PC-9 (cell line): ENCODE data around the gene B3GALT6.

ENCODE experiments used
- EZH2 ChIP-seq: fragments of 200-600 bp; sonication (generic); IDR thresholded peaks from 2 replicates; pipeline ENCODE4 v1.8.0; 2017; ENCODE audit warnings: antibody characterized with exemption, low read depth
- TF ChIP-seq, protein P1 (sequence below): fragments of 200-600 bp; sonication (generic); conservative IDR thresholded peaks from 2 replicates; pipeline ENCODE4 v1.6.1; 2017; ENCODE audit warnings: mixed run types, antibody characterized with exemption, mild to moderate bottlenecking, moderate library complexity

DNA sequence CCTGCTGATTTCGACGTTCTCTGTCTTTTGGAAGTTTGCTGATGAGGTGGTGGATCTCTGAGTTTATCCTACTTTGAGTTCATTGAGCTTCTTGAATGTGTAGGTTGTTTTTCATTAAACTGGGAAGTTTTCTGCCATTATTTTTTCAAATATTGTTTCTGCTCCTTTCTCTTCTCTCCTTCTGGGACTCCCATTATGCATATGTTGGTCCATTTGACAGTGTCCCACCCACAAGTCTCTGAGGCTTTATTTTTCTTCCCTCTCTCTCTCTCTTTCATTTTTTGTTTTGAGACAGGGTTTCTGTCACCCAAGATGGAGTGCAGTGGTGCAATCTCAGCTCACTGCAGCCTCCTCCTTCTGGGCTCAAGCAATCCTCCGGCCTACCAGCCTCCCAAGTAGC, 37.3 kb upstream of the B3GALT6 start:
- TF ChIP-seq, protein P1, sequence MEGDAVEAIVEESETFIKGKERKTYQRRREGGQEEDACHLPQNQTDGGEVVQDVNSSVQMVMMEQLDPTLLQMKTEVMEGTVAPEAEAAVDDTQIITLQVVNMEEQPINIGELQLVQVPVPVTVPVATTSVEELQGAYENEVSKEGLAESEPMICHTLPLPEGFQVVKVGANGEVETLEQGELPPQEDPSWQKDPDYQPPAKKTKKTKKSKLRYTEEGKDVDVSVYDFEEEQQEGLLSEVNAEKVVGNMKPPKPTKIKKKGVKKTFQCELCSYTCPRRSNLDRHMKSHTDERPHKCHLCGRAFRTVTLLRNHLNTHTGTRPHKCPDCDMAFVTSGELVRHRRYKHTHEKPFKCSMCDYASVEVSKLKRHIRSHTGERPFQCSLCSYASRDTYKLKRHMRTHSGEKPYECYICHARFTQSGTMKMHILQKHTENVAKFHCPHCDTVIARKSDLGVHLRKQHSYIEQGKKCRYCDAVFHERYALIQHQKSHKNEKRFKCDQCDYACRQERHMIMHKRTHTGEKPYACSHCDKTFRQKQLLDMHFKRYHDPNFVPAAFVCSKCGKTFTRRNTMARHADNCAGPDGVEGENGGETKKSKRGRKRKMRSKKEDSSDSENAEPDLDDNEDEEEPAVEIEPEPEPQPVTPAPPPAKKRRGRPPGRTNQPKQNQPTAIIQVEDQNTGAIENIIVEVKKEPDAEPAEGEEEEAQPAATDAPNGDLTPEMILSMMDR, result no peak
- no peak for TF ChIP-seq EZH2
